SK-N-SH treated with all-trans-retinoic acid at 6 μM for 48 hours (cell line): ENCODE results near the gene MYH15.

Experiments
- ATAC-seq: fragments of 200-7000 bp; cut with Tn5 transposase; 3 replicates; pipeline ENCODE4 v1.9.1; 2020; ENCODE audit warnings: mild to moderate bottlenecking, moderate library complexity
- ARNTL ChIP-seq: fragments of 450-650 bp; formaldehyde crosslinking; IDR thresholded peaks from 2 replicates; pipeline ENCODE4 v1.5.0; 2020; ENCODE audit warnings: low read depth, mild to moderate bottlenecking, moderate library complexity, borderline replicate concordance
- BACH2 ChIP-seq: fragments of 250-450 bp; sonication (Bioruptor Pico); IDR thresholded peaks from 2 replicates; pipeline ENCODE4 v1.9.0; 2021; ENCODE audit warnings: mild to moderate bottlenecking, borderline replicate concordance
- CREB5 ChIP-seq: fragments of 250-450 bp; sonication (Bioruptor Pico); IDR thresholded peaks from 2 replicates; pipeline ENCODE4 v1.5.1; 2020; ENCODE audit warnings: low read depth, mild to moderate bottlenecking, moderate library complexity
- CSDC2 ChIP-seq: fragments of 250-450 bp; sonication (Bioruptor Pico); IDR thresholded peaks from 2 replicates; pipeline ENCODE4 v1.5.0; 2020; ENCODE audit warnings: mild to moderate bottlenecking, moderate library complexity
- ESRRG ChIP-seq: fragments of 250-450 bp; sonication (Bioruptor Pico); IDR thresholded peaks from 2 replicates; pipeline ENCODE4 v1.6.1; 2021; ENCODE audit warnings: mild to moderate bottlenecking
- GLIS3 ChIP-seq: fragments of 250-450 bp; sonication (Bioruptor Pico); IDR thresholded peaks from 2 replicates; pipeline ENCODE4 v1.5.0; 2020; ENCODE audit warnings: mild to moderate bottlenecking, moderate library complexity
- ISL1 ChIP-seq: fragments of 250-450 bp; sonication (Bioruptor Pico); IDR thresholded peaks from 2 replicates; pipeline ENCODE4 v2.1.2; 2022; ENCODE audit warnings: mild to moderate bottlenecking, moderate library complexity
- OSR1 ChIP-seq: fragments of 250-450 bp; sonication (Bioruptor Pico); IDR thresholded peaks from 2 replicates; pipeline ENCODE4 v1.8.0; 2022; ENCODE audit warnings: moderate library complexity, mild to moderate bottlenecking, inconsistent platforms
- PATZ1 ChIP-seq: fragments of 250-450 bp; sonication (Bioruptor Pico); IDR thresholded peaks from 2 replicates; pipeline ENCODE4 v1.8.0; 2020; ENCODE audit warnings: mild to moderate bottlenecking, moderate library complexity, borderline replicate concordance
- PPARA ChIP-seq: fragments of 250-450 bp; sonication (Bioruptor Pico); IDR thresholded peaks from 2 replicates; pipeline ENCODE4 v1.5.0; 2020; ENCODE audit warnings: mild to moderate bottlenecking, borderline replicate concordance
- RARB ChIP-seq: fragments of 250-450 bp; sonication (Bioruptor Pico); IDR thresholded peaks from 2 replicates; pipeline ENCODE4 v1.8.0; 2021; ENCODE audit warnings: mild to moderate bottlenecking, moderate library complexity
- SNAI2 ChIP-seq: fragments of 250-450 bp; sonication (Bioruptor Pico); IDR thresholded peaks from 2 replicates; pipeline ENCODE4 v1.5.0; 2020; ENCODE audit warnings: mild to moderate bottlenecking, moderate library complexity
- TCF4 ChIP-seq: fragments of 250-450 bp; sonication (Bioruptor Pico); IDR thresholded peaks from 2 replicates; pipeline ENCODE4 v1.8.0; 2021; ENCODE audit warnings: mild to moderate bottlenecking, moderate library complexity, borderline replicate concordance
- TOX ChIP-seq: fragments of 250-450 bp; sonication (Bioruptor Pico); IDR thresholded peaks from 2 replicates; pipeline ENCODE4 v1.8.0; 2021; ENCODE audit warnings: mild to moderate bottlenecking, moderate library complexity, borderline replicate concordance
- TSHZ2 ChIP-seq: fragments of 250-450 bp; sonication (Bioruptor Pico); IDR thresholded peaks from 2 replicates; pipeline ENCODE4 v1.5.0; 2020; ENCODE audit warnings: mild to moderate bottlenecking, moderate library complexity
- ZFP3 ChIP-seq: fragments of 250-450 bp; sonication (Bioruptor Pico); IDR thresholded peaks from 2 replicates; pipeline ENCODE4 v1.5.0; 2020; ENCODE audit warnings: mild to moderate bottlenecking, moderate library complexity
- ZFP30 ChIP-seq: fragments of 450-650 bp; formaldehyde crosslinking; IDR thresholded peaks from 2 replicates; pipeline ENCODE4 v1.5.0; 2022; ENCODE audit warnings: mild to moderate bottlenecking, moderate library complexity
- ZNF565 ChIP-seq: fragments of 450-650 bp; formaldehyde crosslinking; conservative IDR thresholded peaks from 2 replicates; pipeline ENCODE4 v1.5.0; 2020; ENCODE audit warnings: low read depth, mild to moderate bottlenecking, moderate library complexity
- ZNF8 ChIP-seq: fragments of 450-650 bp; formaldehyde crosslinking; IDR thresholded peaks from 2 replicates; pipeline ENCODE4 v1.5.0; 2020; ENCODE audit warnings: mild to moderate bottlenecking, moderate library complexity
- TF ChIP-seq, protein P1 (sequence below): fragments of 250-450 bp; sonication (Bioruptor Pico); IDR thresholded peaks from 2 replicates; pipeline ENCODE4 v1.5.1; 2021; ENCODE audit warnings: mild to moderate bottlenecking, moderate library complexity

The MYH15 gene

DNA sequence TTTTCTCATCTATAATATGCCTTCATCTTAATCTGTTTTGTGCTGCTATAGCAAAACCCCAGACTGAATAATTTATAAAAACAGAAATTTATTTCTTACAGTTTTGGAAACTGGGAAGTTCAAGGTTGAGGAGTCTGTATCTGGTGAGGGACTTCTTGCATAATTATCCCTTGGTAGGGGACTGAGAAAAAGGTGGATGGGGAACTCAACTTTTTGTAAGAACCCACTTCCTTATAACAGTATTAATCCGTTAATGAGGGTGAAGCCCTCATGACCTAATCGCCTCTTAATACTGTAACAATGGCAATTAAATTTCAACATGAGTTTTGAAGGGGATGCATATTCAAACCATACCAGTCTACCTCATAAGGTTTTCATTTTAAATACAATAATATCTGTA lies 17.4 kb upstream of the MYH15 start:
- no peak for TF ChIP-seq ARNTL (CRISPR knock-in tag)
- no peak for TF ChIP-seq ISL1 (CRISPR knock-in tag)
- no peak for ATAC-seq

DNA sequence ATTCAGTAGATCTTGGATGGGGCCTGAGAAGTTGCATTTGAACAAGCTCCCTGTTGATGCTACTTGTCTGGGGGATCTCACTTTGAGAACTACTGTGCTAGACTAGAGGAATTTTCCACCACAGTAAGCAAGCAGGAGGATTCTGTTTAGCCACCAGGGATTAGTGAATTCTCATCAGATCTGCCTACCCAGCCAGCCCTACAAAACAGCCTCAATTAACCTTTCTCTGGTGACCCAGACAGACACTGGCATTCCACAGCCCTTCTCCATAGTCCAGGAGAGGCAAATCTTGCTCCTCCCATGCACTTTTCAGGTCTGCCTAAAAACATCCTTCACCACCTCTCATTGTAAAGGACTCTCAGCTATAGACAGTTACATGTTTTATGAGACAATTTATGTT lies 16.7 kb upstream of the MYH15 start:
- TF ChIP-seq GLIS3 (CRISPR knock-in tag) (no peak), SNAI2 (CRISPR knock-in tag) (no peak), RARB (no peak), TSHZ2 (no peak), ZFP3 (CRISPR knock-in tag) (no peak), OSR1 (CRISPR knock-in tag) (no peak), ISL1 (CRISPR knock-in tag) (no peak), CREB5 (CRISPR knock-in tag) (no peak), ZFP30 (CRISPR knock-in tag) (no peak), TCF4 (CRISPR knock-in tag) (no peak), CSDC2 (CRISPR knock-in tag) (no peak), ARNTL (CRISPR knock-in tag) (no peak), PPARA (CRISPR knock-in tag) (no peak), TOX (CRISPR knock-in tag) (no peak), BACH2 (no peak), PATZ1 (no peak), ZNF565 (CRISPR knock-in tag) (no peak), ZNF8 (CRISPR knock-in tag) (no peak)
- TF ChIP-seq, protein P1, sequence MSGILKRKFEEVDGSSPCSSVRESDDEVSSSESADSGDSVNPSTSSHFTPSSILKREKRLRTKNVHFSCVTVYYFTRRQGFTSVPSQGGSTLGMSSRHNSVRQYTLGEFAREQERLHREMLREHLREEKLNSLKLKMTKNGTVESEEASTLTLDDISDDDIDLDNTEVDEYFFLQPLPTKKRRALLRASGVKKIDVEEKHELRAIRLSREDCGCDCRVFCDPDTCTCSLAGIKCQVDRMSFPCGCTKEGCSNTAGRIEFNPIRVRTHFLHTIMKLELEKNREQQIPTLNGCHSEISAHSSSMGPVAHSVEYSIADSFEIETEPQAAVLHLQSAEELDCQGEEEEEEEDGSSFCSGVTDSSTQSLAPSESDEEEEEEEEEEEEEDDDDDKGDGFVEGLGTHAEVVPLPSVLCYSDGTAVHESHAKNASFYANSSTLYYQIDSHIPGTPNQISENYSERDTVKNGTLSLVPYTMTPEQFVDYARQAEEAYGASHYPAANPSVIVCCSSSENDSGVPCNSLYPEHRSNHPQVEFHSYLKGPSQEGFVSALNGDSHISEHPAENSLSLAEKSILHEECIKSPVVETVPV (CRISPR knock-in tag): no peak
- no peak for ATAC-seq

- no peak for ATAC-seq
Measured at GRCh38 chr3:108525971-108526370, 15.6 kb upstream of the MYH15 start.

More at GRCh38 chr3:108525971-108526370, 15.6 kb upstream of the MYH15 start:
- TF ChIP-seq ZNF8 (CRISPR knock-in tag) (no peak), TSHZ2 (no peak), RARB (no peak), ESRRG (CRISPR knock-in tag) (no peak), OSR1 (CRISPR knock-in tag) (no peak), PATZ1 (no peak), BACH2 (no peak), TCF4 (CRISPR knock-in tag) (no peak)
